Trophoblast cell (in vitro differentiated cells and primary cell): ENCODE measurements around the gene C3orf22.

Experiments used
- DNase-seq, 2 donors: peaks; one replicate each; pipeline ENCODE4 v3.0.0-alpha.2; 2016
- H2AFZ ChIP-seq: 2 replicates; pipeline ENCODE4 v1.6.1; 2013; ENCODE audit warnings: low read length, moderate library complexity, mild to moderate bottlenecking; ENCODE audit not compliant: insufficient read depth, poor library complexity
- H2AK5ac ChIP-seq: 2 replicates; pipeline ENCODE4 v1.6.1; 2013; ENCODE audit warnings: mild to moderate bottlenecking, low read length
- H2BK120ac ChIP-seq: 2 replicates; pipeline ENCODE4 v1.6.1; 2013; ENCODE audit warnings: low read length, mild to moderate bottlenecking, moderate library complexity; ENCODE audit not compliant: insufficient read depth, poor library complexity
- H2BK12ac ChIP-seq: 2 replicates; pipeline ENCODE4 v1.6.1; 2013; ENCODE audit warnings: mild to moderate bottlenecking, low read length, moderate library complexity
- H2BK5ac ChIP-seq: 2 replicates; pipeline ENCODE4 v1.6.1; 2013; ENCODE audit warnings: low read length, low read depth, moderate library complexity, mild to moderate bottlenecking; ENCODE audit not compliant: poor library complexity
- H3K14ac ChIP-seq: 2 replicates; pipeline ENCODE4 v1.6.1; 2013; ENCODE audit warnings: mild to moderate bottlenecking, low read length
- H3K18ac ChIP-seq: 2 replicates; pipeline ENCODE4 v1.6.1; 2013; ENCODE audit warnings: mild to moderate bottlenecking, low read length
- H3K23ac ChIP-seq: 2 replicates; pipeline ENCODE4 v1.6.1; 2013; ENCODE audit warnings: low read length
- H3K27ac ChIP-seq: 2 replicates; pipeline ENCODE4 v1.5.1; 2013; ENCODE audit warnings: low read depth, mild to moderate bottlenecking, inconsistent platforms, low read length, moderate library complexity
- H3K27me3 ChIP-seq: 2 replicates; pipeline ENCODE4 v1.6.1; 2013; ENCODE audit warnings: inconsistent platforms, mild to moderate bottlenecking, low read length, moderate library complexity; ENCODE audit not compliant: insufficient read depth
- H3K36me3 ChIP-seq, 2 experiments: 1 replicate in 1 of 2; 2 replicates in 1 of 2; pipeline ENCODE4 v1.6.1; 2013; ENCODE audit warnings: low read length in 2 of 2, mild to moderate bottlenecking in 2 of 2, moderate library complexity in 1 of 2; ENCODE audit not compliant: insufficient read depth in 2 of 2, control insufficient read depth in 1 of 2
- H3K4ac ChIP-seq: 2 replicates; pipeline ENCODE4 v1.6.1; 2013; ENCODE audit warnings: low read depth, mild to moderate bottlenecking, low read length, moderate library complexity
- H3K4me1 ChIP-seq, 2 experiments: 1 replicate in 1 of 2; 2 replicates in 1 of 2; pipeline ENCODE4 v1.6.1; 2013; ENCODE audit warnings: low read length in 2 of 2, mild to moderate bottlenecking in 2 of 2, moderate library complexity in 1 of 2; ENCODE audit not compliant: insufficient read depth in 2 of 2, control insufficient read depth in 1 of 2
- H3K4me2 ChIP-seq: 2 replicates; pipeline ENCODE4 v1.6.1; 2013; ENCODE audit warnings: inconsistent platforms, mild to moderate bottlenecking, low read length, moderate library complexity
- H3K4me3 ChIP-seq: 2 replicates; pipeline ENCODE4 v1.5.1; 2013; ENCODE audit warnings: mild to moderate bottlenecking, low read depth, low read length, inconsistent platforms
- H3K79me1 ChIP-seq: one replicate; pipeline ENCODE4 v1.6.1; 2013; ENCODE audit warnings: low read length
- H3K79me2 ChIP-seq: 2 replicates; pipeline ENCODE4 v1.6.1; 2013; ENCODE audit warnings: low read length, mild to moderate bottlenecking; ENCODE audit not compliant: control insufficient read depth, insufficient read depth, poor library complexity
- H3K9ac ChIP-seq: 2 replicates; pipeline ENCODE4 v1.6.1; 2013; ENCODE audit warnings: mild to moderate bottlenecking, low read length
- H3K9me3 ChIP-seq: 2 replicates; pipeline ENCODE4 v1.6.1; 2013; ENCODE audit warnings: low read depth, mild to moderate bottlenecking, control low read depth, inconsistent platforms, low read length; ENCODE audit not compliant: insufficient read depth
- H4K12ac ChIP-seq: 2 replicates; pipeline ENCODE4 v1.6.1; 2013; ENCODE audit warnings: low read depth, mild to moderate bottlenecking, low read length, moderate library complexity
- H4K8ac ChIP-seq: 2 replicates; pipeline ENCODE4 v1.6.1; 2013; ENCODE audit warnings: low read depth, mild to moderate bottlenecking, low read length, moderate library complexity
- H4K91ac ChIP-seq: one replicate; pipeline ENCODE4 v1.6.1; 2013; ENCODE audit warnings: low read depth, mild to moderate bottlenecking, low read length, moderate library complexity
- WGBS: extraction: QIAGEN DNeasy Blood & Tissue Kit; methylation state at CpG from one replicate; pipeline ENCODE4 v1.1.7; 2013; ENCODE audit warnings: missing lambda C conversion rate; ENCODE audit not compliant: insufficient read length, insufficient coverage; ENCODE audit errors: extremely low coverage; 5-methylcytosine and 5-hydroxymethylcytosine counted together

The C3orf22 gene

DNA sequence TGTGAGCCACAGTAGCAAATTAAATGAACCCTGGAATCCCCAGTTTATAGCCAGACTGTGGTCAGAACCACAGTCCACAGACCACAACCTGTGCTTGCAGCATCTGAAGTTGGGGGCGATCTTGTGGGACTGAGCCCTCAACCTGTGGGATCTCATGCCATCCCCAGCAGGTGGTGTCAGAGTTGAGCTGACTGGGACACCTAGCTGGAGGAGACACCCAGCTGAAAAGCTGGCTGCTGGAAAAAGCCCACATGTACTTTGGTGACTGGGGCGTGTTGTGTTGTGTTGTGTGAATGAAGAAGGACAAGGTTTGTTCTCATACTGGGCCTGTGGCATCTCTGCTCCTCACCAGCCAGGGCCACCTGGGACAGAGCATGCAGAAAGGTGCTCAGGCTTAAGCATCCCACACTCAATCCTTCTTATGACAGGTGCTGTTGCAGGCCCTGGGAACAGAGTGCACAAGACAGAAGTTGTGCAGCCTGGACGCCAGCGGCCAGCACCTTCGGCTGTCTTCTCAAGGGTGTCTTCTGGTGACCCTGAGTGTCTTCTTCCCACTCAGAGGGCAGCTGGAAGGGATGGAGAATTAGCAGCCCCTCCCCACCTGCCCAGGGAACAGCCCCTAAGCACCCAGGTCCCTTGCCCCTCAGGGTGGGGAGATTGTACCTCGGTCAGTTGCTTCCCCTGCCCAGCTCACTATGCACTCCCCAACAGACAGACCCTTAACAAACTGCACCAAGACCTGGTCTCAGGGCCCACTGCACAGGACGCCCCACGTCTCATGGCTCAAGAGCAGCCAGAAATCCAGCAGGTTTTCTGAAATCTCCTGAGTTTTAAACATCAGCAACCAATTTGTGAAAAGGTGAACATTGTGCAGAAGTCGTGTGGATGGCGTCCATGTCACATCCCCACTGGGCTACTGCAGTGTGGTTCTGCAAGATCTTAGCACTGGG lies 39.0 kb downstream of the C3orf22 start:
- no peak overlapping the region for H3K4me2 ChIP-seq
- H3K4me1 ChIP-seq, result peaks cover 0 to 6% of the 10 kb centered on the region in 2 experiments
- H2BK12ac ChIP-seq, result no peak overlapping the region
- no peak overlapping the region for H2BK120ac ChIP-seq
- no peak overlapping the region for H3K18ac ChIP-seq
- no peak overlapping the region for H2AK5ac ChIP-seq
- H3K36me3 ChIP-seq, result no peaks in the 10 kb centered on the region
- no peak overlapping the region for H3K4me3 ChIP-seq
- H2AFZ ChIP-seq, result no peak overlapping the region
- no peaks in the 10 kb centered on the region for H3K79me2 ChIP-seq
- H3K23ac ChIP-seq, result no peak overlapping the region
- no peak for DNase-seq
- H4K12ac ChIP-seq, result no peak overlapping the region
- no peak overlapping the region for H3K9ac ChIP-seq
- H2BK5ac ChIP-seq, result no peak overlapping the region
- H4K91ac ChIP-seq, result no peak overlapping the region
- no peak overlapping the region for H3K27ac ChIP-seq
- H3K9me3 ChIP-seq, result peaks cover 8% of the 10 kb centered on the region
- no CpG with 5 or more reads among the region's 10 CpGs for WGBS
- H3K27me3 ChIP-seq, result peaks cover 12% of the 10 kb centered on the region
- no peak overlapping the region for H3K14ac ChIP-seq
- no peaks in the 10 kb centered on the region for H3K79me1 ChIP-seq
- H3K4ac ChIP-seq, result no peak overlapping the region
- H4K8ac ChIP-seq, result no peak overlapping the region

DNA sequence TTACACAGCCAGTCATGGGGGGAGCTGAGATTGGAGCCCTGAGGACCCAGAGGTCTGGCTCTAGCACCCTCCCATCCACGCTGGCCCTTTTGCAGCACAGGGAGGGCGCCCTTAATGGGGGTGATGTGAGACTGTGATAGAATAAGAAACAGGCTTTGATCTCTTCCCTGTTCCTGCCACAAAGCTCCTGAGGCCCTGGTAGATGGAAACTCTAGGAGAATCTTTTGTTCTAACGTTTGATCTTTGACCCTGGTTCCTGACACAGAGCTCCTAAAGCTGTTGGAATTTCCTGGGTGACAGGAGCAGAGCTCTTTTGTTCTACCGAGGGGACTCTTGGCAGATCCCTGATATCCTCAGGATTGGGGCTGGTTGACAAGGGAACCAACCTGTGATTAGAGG lies 40.0 kb downstream of the C3orf22 start:
- Histone ChIP-seq H3K18ac (no peak overlapping the region), H3K4ac (no peak overlapping the region), H3K4me2 (no peak overlapping the region), H3K14ac (no peak overlapping the region), H2AFZ (no peak overlapping the region), H3K79me1 (no peaks in the 10 kb centered on the region), H2AK5ac (no peak overlapping the region), H2BK120ac (no peak overlapping the region), H3K4me3 (no peak overlapping the region), H3K27ac (no peak overlapping the region), H4K8ac (no peak overlapping the region), H3K23ac (no peak overlapping the region), H3K9ac (no peak overlapping the region), H3K27me3 (peaks cover 10% of the 10 kb centered on the region), H2BK5ac (no peak overlapping the region), H2BK12ac (no peak overlapping the region), H3K9me3 (peaks cover 8% of the 10 kb centered on the region), H3K36me3 (no peaks in the 10 kb centered on the region), H3K4me1 (peaks cover 0 to under 1% of the 10 kb centered on the region in 2 experiments), H4K91ac (no peak overlapping the region), H4K12ac (no peak overlapping the region), H3K79me2 (no peaks in the 10 kb centered on the region)
- DNase-seq, result no peak
- no CpG with 5 or more reads among the region's 4 CpGs for WGBS

DNA sequence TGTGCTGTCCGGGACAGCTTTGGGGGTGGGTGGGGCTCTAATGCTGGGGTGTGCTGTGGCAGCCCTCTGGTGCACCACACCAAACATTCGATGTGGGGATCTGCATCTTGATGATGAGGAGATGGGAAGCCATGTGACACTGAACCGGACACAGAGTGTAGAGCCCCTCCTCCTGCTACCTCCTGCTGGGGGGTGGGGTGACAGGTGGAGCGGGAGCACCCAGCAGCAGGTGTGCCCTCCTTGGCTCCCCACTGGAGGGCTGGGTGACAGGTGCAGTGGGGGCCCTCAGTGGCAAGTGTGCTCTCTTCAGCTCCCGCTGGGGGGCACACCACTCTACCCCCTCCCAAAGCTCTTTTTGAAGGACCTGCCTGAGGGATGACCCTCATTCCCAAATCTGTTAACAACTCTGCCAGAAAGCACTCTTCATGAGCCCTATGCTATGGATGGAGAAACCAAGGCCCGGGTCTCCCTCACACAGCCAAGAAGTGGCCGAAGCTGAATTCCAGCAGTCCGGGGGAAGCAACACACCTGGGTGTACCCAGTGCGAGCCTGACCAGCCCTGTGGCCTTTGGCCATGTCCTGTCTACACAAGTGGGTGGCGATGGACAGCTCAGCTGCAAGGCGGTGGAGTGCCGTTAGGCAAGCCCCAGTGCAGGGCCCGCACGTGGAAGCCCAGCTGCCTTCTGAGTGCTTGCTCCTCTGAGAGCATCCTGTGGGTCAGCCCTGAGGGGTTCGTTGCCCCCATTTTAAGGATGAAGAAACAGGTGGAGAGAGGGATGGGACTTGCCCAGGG lies 40.5 kb downstream of the C3orf22 start:
- H3K27me3 ChIP-seq, result peaks cover 4% of the 10 kb centered on the region
- no peaks in the 10 kb centered on the region for H3K79me2 ChIP-seq
- no peak overlapping the region for H3K4ac ChIP-seq
- H3K14ac ChIP-seq, result no peak overlapping the region
- no peak overlapping the region for H2AFZ ChIP-seq
- no peaks in the 10 kb centered on the region for H3K4me1 ChIP-seq
- H2BK120ac ChIP-seq, result no peak overlapping the region
- no peak overlapping the region for H4K8ac ChIP-seq
- no peak overlapping the region for H2AK5ac ChIP-seq
- no peak for DNase-seq
- no peak overlapping the region for H3K4me3 ChIP-seq
- no peak overlapping the region for H2BK12ac ChIP-seq
- H4K91ac ChIP-seq, result no peak overlapping the region
- H3K9ac ChIP-seq, result no peak overlapping the region
- WGBS, result no CpG with 5 or more reads among the region's 15 CpGs
- H2BK5ac ChIP-seq, result no peak overlapping the region
- H3K27ac ChIP-seq, result no peak overlapping the region
- peaks cover 8% of the 10 kb centered on the region for H3K9me3 ChIP-seq
- no peak overlapping the region for H3K18ac ChIP-seq
- H3K36me3 ChIP-seq, result no peaks in the 10 kb centered on the region
- no peaks in the 10 kb centered on the region for H3K79me1 ChIP-seq
- no peak overlapping the region for H3K4me2 ChIP-seq
- no peak overlapping the region for H3K23ac ChIP-seq
- no peak overlapping the region for H4K12ac ChIP-seq

DNA sequence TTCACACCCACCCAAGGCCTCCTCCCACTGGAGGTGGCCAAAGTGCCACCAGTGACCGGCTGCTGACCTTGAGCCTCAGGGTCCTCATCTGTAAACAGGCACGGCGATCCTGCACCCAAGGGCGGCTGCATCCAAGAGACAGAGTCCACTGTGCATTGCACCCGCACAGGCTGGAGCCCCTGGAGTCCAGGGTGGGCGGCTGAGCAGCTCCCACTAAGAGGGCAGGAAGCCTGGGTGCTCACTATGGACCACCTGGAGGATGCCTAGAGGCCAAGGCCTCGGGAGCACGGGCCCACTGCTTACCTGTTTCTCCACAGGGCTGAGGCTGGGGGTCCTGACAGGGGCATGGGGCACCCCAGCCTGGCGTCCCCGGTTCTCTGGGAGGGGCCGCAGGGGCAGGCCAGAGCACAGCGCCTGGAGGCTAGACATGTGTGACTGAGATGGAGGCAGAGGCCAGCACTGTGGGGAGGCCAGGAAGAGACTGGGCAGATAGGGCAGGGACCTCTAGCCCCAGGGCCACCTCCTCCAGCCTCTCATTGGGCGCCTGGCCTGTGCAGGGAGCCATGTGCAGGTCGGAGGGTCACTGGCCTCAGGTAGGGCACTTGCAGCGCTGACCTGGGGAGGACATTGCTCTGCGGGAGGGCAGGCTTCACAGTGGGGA lies 41.3 kb downstream of the C3orf22 start, which contains the start of gene UROC1:
UROC1 (minus strand) TSS at position 483 of the 661 bp plus-strand sequence; CDS start at position 429, 54 bp downstream.
- Histone ChIP-seq H4K8ac (no peak within 1 kb of the TSS), H2AFZ (no peak within 1 kb of the TSS), H4K91ac (no peak within 1 kb of the TSS), H3K4me2 (no peak within 1 kb of the TSS), H3K79me1 (no peaks in the 10 kb centered on the region), H3K27me3 (no peaks in the 10 kb centered on the region), H2BK12ac (no peak within 1 kb of the TSS), H3K18ac (no peak within 1 kb of the TSS), H3K9ac (no peak within 1 kb of the TSS), H3K23ac (no peak within 1 kb of the TSS), H2AK5ac (no peak within 1 kb of the TSS), H3K4me3 (no peak within 1 kb of the TSS), H2BK120ac (no peak within 1 kb of the TSS), H4K12ac (no peak within 1 kb of the TSS), H3K4ac (no peak within 1 kb of the TSS), H3K14ac (no peak within 1 kb of the TSS), H3K27ac (no peak within 1 kb of the TSS), H2BK5ac (no peak within 1 kb of the TSS), H3K4me1 (no peaks in the 10 kb centered on the region), H3K9me3 (peaks cover 8% of the 10 kb centered on the region), H3K36me3 (no peaks in the 10 kb centered on the region), H3K79me2 (no peaks in the 10 kb centered on the region)
- no peak for DNase-seq
- no CpG with 5 or more reads among the region's 16 CpGs for WGBS
